CD14-positive monocyte (primary cell): Measurements from ENCODE around the gene ATF6. TPM values are rescaled to one million over a fixed set of nuclear protein-coding genes. Genes with fewer than 3 reads are reported as not detected.

Source experiments
- DNase-seq, 3 donors: peaks; one replicate each; pipeline ENCODE4 v3.0.0-alpha.2; 2011 to 2022
- H2AFZ ChIP-seq: 2 replicates; pipeline ENCODE4 v1.6.0; 2012; ENCODE audit warnings: mild to moderate bottlenecking, low read depth, low read length, inconsistent platforms; ENCODE audit not compliant: insufficient read depth, poor library complexity, severe bottlenecking
- H3K27ac ChIP-seq, 2 donors: 1 replicate in 1 of 2; 2 replicates in 1 of 2; pipeline ENCODE4 v1.5.1; 2012 to 2013; ENCODE audit warnings: low read length in 2 of 2, control low read depth in 1 of 2, inconsistent platforms in 1 of 2, low read depth in 1 of 2, mild to moderate bottlenecking in 1 of 2
- H3K27me3 ChIP-seq, 2 donors: one replicate each; pipeline versions ENCODE4 v1.6.0 to v1.6.1; 2011 to 2013; ENCODE audit warnings: low read length in 2 of 2; ENCODE audit not compliant: control insufficient read depth in 2 of 2, insufficient read depth in 2 of 2
- H3K36me3 ChIP-seq, 2 donors: replicated peaks in 1 of 2; 1 replicate in 1 of 2; 2 replicates in 1 of 2; pipeline versions ENCODE4 v1.5.1 to v1.6.1; 2012 to 2013; ENCODE audit warnings: low read length in 2 of 2, control low read depth in 1 of 2, inconsistent platforms in 1 of 2, mild to moderate bottlenecking in 1 of 2; ENCODE audit not compliant: insufficient read depth in 2 of 2, control insufficient read depth in 1 of 2
- H3K4me1 ChIP-seq, 2 donors: 1 replicate in 1 of 2; 2 replicates in 1 of 2; pipeline versions ENCODE4 v1.5.1 to v1.6.1; 2012 to 2013; ENCODE audit warnings: low read length in 2 of 2, control low read depth in 1 of 2, inconsistent platforms in 1 of 2, mild to moderate bottlenecking in 1 of 2, moderate library complexity in 1 of 2; ENCODE audit not compliant: insufficient read depth in 2 of 2, control insufficient read depth in 1 of 2
- H3K4me2 ChIP-seq: replicated peaks from 2 replicates; pipeline ENCODE3; 2012; ENCODE audit warnings: low read length, moderate library complexity, mild to moderate bottlenecking; ENCODE audit not compliant: poor library complexity, severe bottlenecking; ENCODE audit errors: extremely low read depth
- H3K4me3 ChIP-seq, 3 experiments: fragments of 200-600 bp in 1 of 3; sonication (generic) in 1 of 3; replicated peaks in 1 of 3; 1 replicate in 2 of 3; 2 replicates in 1 of 3; pipeline ENCODE4 v1.5.1; 2011 to 2013; ENCODE audit warnings: low read length in 3 of 3, mild to moderate bottlenecking in 3 of 3, control low read depth in 2 of 3, low read depth in 2 of 3, inconsistent platforms in 1 of 3, moderate library complexity in 1 of 3
- H3K79me2 ChIP-seq: 2 replicates; pipeline ENCODE4 v1.6.0; 2012; ENCODE audit warnings: mild to moderate bottlenecking, control low read depth, inconsistent platforms, low read length, moderate library complexity; ENCODE audit not compliant: insufficient read depth
- H3K9ac ChIP-seq: 2 replicates; pipeline ENCODE4 v1.6.0; 2017; ENCODE audit warnings: low read length, mild to moderate bottlenecking; ENCODE audit not compliant: insufficient read depth, poor library complexity, severe bottlenecking
- H3K9me3 ChIP-seq, 2 donors: replicated peaks in 1 of 2; 1 replicate in 1 of 2; 2 replicates in 1 of 2; pipeline versions ENCODE4 v1.5.1 to v1.6.1; 2012 to 2013; ENCODE audit warnings: low read length in 2 of 2, control low read depth in 1 of 2; ENCODE audit not compliant: control insufficient read depth in 1 of 2, insufficient read depth in 1 of 2
- H4K20me1 ChIP-seq: 2 replicates; pipeline ENCODE4 v1.6.0; 2012; ENCODE audit warnings: mild to moderate bottlenecking, low read length, control low read depth, moderate library complexity; ENCODE audit not compliant: insufficient read depth
- H3K27ac Mint-ChIP-seq, 7 donors: one replicate each; pipeline ENCODE4 v1.8.0; 2020; ENCODE audit warnings: mild to moderate bottlenecking in 7 of 7, mixed read lengths in 7 of 7, moderate library complexity in 6 of 7, inconsistent platforms in 2 of 7
- H3K27me3 Mint-ChIP-seq, 3 donors: one replicate each; pipeline ENCODE4 v1.8.0; 2021 to 2022; ENCODE audit warnings: low read depth in 3 of 3, mild to moderate bottlenecking in 3 of 3, mixed read lengths in 3 of 3, moderate library complexity in 3 of 3, inconsistent platforms in 1 of 3
- H3K36me3 Mint-ChIP-seq, 2 donors: one replicate each; pipeline ENCODE4 v1.8.0; 2020; ENCODE audit warnings: mixed read lengths in 2 of 2, inconsistent platforms in 1 of 2, mild to moderate bottlenecking in 1 of 2
- H3K4me1 Mint-ChIP-seq: one replicate; pipeline ENCODE4 v1.8.0; 2020; ENCODE audit warnings: mild to moderate bottlenecking, mixed read lengths
- H3K4me3 Mint-ChIP-seq, 2 donors: one replicate each; pipeline ENCODE4 v1.8.0; 2020; ENCODE audit warnings: mild to moderate bottlenecking in 2 of 2, mixed read lengths in 2 of 2, moderate library complexity in 1 of 2
- H3K9me3 Mint-ChIP-seq, 7 donors: one replicate each; pipeline ENCODE4 v1.8.0; 2020 to 2022; ENCODE audit warnings: mixed read lengths in 7 of 7, mild to moderate bottlenecking in 6 of 7, moderate library complexity in 6 of 7, inconsistent platforms in 2 of 7
- WGBS: methylation state at CpG from one replicate; pipeline ENCODE4 v1.1.5; 2013; ENCODE audit warnings: missing lambda C conversion rate; ENCODE audit not compliant: insufficient coverage; 5-methylcytosine and 5-hydroxymethylcytosine counted together
- intact Hi-C, 2 donors: fragments of 100-400 bp; cut with micrococcal nuclease; formaldehyde crosslinking; loops; one replicate each; pipeline versions ENCODE4 v1.15.0 to v1.15.1; 2023
- polyA plus RNA-seq, 3 donors: library from polyadenylated mRNA; depleted of rRNA in 1 of 3; unstranded in 2 of 3; stranded (reverse) in 1 of 3; fragments of 300-500 nt in 2 of 3; fragments of >200 nt in 1 of 3; fragmentation: Illumina TruSeq in 2 of 3; gene quantifications; 1 replicate in 2 of 3; 2 replicates in 1 of 3; pipeline ENCODE4 v1.2.3, GENCODE V29; 2012 to 2021
- TF ChIP-seq, protein P1 (sequence below): fragments of 200-600 bp; IDR thresholded peaks from one replicate; pipeline ENCODE4 v1.8.0; 2022; ENCODE audit warnings: antibody characterized with exemption, mild to moderate bottlenecking

Gene ATF6
- polyA plus RNA-seq, 3 donors, result 13.4 to 25.6 (median 22.2) TPM

DNA sequence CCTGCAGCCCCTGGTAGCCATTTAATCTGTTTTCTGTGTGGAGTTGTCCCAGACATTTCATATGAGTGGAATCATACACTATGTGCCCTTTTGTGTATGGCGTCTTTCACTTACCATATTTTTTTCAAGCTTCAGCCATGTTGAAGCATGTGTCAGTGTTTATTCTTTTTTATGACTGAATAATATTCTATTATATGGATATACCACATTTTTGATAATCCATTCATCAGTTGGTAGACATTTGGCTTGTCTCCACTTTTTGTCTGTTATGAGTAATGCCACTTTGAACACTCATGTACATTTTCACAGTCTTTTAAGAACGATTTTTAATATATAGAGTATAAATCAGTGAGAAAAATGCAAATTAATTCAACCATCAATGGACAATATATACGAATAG lies 44.7 kb downstream of the ATF6 start:
- TF ChIP-seq, protein P1, sequence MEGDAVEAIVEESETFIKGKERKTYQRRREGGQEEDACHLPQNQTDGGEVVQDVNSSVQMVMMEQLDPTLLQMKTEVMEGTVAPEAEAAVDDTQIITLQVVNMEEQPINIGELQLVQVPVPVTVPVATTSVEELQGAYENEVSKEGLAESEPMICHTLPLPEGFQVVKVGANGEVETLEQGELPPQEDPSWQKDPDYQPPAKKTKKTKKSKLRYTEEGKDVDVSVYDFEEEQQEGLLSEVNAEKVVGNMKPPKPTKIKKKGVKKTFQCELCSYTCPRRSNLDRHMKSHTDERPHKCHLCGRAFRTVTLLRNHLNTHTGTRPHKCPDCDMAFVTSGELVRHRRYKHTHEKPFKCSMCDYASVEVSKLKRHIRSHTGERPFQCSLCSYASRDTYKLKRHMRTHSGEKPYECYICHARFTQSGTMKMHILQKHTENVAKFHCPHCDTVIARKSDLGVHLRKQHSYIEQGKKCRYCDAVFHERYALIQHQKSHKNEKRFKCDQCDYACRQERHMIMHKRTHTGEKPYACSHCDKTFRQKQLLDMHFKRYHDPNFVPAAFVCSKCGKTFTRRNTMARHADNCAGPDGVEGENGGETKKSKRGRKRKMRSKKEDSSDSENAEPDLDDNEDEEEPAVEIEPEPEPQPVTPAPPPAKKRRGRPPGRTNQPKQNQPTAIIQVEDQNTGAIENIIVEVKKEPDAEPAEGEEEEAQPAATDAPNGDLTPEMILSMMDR, result no peak
- H3K36me3 Mint-ChIP-seq, result peaks cover 60 to 74% of the 10 kb centered on the region in 2 donors
- Histone ChIP-seq H3K27me3 (no peaks in the 10 kb centered on the region), H3K36me3 (peaks cover 47 to 85% of the 10 kb centered on the region in 2 donors), H3K4me2 (no peak overlapping the region), H4K20me1 (peaks cover 50% of the 10 kb centered on the region), H3K4me1 (no peaks in the 10 kb centered on the region), H3K9ac (no peak overlapping the region), H2AFZ (no peak overlapping the region), H3K79me2 (no peaks in the 10 kb centered on the region), H3K27ac (no peak overlapping the region), H3K4me3 (no peak overlapping the region), H3K9me3 (peaks cover 4 to 10% of the 10 kb centered on the region in 2 donors)
- no CpG with 5 or more reads among the region's 3 CpGs for WGBS
- no peaks in the 10 kb centered on the region for H3K27me3 Mint-ChIP-seq
- no peak overlapping the region for H3K4me3 Mint-ChIP-seq
- H3K9me3 Mint-ChIP-seq, result peaks cover 0 to 12% (median 7%) of the 10 kb centered on the region in 7 donors
- no peak for DNase-seq
- no peaks in the 10 kb centered on the region for H3K4me1 Mint-ChIP-seq
- no peak overlapping the region for H3K27ac Mint-ChIP-seq
- intact Hi-C loops, result no loop called here

DNA sequence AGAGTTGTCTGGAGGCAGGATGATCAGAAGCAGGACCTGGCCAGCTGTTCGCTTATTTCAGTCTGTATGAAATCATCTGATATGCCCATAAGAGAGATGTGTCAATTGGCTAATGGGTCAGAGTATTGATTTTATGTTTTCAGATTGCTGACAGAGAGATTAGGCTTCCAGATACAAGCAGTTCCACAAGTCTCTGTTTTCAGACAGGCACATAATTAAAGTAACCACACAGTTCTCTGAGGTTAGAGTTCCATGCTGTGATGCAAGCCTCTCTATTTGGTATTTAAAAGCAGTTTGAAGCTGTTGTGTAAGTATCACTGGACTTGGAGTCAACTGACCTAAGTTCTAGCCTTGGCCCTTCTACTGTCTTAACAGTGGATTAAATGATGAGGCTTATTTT lies 50.1 kb downstream of the ATF6 start:
- no peaks in the 10 kb centered on the region for H3K9me3 ChIP-seq
- intact Hi-C loops, result no loop called here
- H3K4me3 ChIP-seq, result no peak overlapping the region
- H4K20me1 ChIP-seq, result peaks cover 48% of the 10 kb centered on the region
- no peak overlapping the region for H3K4me2 ChIP-seq
- Mint-ChIP-seq H3K36me3 (peaks cover 57 to 69% of the 10 kb centered on the region in 2 donors), H3K9me3 (no peaks in the 10 kb centered on the region), H3K4me1 (no peaks in the 10 kb centered on the region), H3K27me3 (no peaks in the 10 kb centered on the region), H3K4me3 (no peak overlapping the region), H3K27ac (peak overlapping the region in 1 of 7 donors; percentile 50)
- H3K27ac ChIP-seq, result no peak overlapping the region
- no peaks in the 10 kb centered on the region for H3K27me3 ChIP-seq
- peaks cover 55 to 95% of the 10 kb centered on the region in 2 donors for H3K36me3 ChIP-seq
- no peak overlapping the region for H2AFZ ChIP-seq
- no peaks in the 10 kb centered on the region for H3K79me2 ChIP-seq
- TF ChIP-seq, protein P1, result no peak
- WGBS, result 100% methylated on average over 1 of the region's 1 CpG
- H3K4me1 ChIP-seq, result no peaks in the 10 kb centered on the region
- H3K9ac ChIP-seq, result no peak overlapping the region
- no peak for DNase-seq
